ENCODE results near the gene TIMD4.

TIMD4 gene

DNA sequence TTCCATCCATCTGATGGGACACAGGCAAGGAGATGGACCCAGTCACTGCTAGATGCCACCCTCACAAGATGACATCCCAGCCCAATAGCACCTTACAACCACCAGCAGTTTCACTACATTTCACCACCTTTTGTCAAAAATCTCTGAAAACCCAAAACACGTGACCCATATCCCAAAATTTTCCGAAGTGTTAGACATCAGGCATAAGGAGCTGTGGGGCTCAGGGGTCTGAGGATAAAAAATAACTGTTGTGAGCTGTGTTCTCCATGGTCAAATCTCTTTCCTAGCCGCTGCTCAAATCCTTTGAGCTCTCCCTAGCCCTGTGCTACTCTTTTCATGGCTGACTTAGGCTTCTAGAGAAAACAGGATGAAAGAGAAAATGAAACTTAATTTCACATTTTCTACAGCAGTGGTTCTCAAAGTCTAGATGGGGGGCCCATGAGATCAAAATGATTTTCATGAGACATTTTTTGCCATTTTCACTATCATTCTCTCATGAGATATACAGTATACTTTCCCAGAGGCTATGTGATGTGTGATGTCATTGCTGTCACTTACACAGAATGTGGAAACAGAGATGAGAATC lies 40.7 kb downstream of the TIMD4 start:
- DNase-seq (ENCODE audit: low read depth), result no peak

GRCh38 chr5:156920861-156921431 lies 42.1 kb downstream of the TIMD4 start:
- DNase-seq (ENCODE audit: low read depth), result no peak

DNA sequence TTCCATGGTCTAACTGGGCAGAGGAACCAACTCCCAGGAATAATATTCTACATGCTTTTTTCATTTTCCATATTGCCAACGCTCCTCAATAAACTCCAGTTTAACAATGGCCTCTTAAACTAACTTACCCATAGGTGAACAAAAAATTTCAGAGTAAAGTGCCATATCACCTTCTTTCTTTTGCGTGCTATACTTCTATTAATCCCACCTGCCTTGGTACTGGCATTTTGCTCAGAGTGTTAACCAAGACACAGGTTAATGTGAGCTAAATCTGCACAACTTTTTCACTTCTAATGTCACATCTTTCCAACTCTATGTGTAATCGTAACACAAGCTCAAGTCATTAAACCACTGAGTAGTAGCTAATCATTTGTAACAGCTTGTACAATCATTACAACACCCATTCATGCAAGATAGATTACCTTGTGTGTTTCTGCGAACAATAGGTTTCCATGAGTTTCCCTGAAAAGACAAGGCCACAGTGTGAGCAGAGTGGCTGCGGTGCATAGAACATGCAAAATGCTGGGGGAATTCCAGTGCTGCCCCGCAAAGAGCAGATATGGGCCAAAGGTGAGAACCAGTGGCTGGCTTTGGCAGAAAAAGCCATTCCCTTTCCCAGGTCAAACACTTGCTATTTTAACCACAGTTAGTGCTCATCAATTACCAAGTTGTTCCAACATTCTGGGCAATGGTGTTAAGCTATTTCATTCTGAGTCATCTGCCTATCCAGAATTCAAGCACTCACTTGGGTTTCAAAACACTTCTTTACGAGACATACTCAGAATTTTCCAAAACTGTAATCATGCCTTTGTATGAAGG lies 42.8 kb downstream of the TIMD4 start:
- DNase-seq (ENCODE audit: low read depth), result no peak

GRCh38 chr5:156918311-156918845 lies 44.6 kb downstream of the TIMD4 start:
- DNase-seq (ENCODE audit: low read depth), result no peak

DNA sequence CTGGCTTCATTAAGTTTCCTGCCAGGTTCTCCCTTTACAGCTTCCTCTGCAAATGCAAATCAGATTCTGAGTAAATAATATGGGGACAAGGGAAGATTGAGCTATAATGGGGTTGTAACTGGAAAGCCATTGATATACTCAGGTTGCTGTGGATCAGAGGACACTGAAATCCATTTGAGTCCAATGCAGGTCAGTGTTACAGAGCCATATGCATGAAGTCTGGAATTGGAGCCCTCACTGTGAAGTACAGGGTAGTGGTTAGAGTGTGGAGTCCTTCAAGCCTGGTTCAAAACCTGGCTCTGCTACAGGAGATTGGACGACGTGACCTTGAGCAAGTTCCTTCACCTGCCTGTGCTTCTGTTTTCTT lies 48.7 kb downstream of the TIMD4 start:
- DNase-seq (ENCODE audit: low read depth), result no peak

DNA sequence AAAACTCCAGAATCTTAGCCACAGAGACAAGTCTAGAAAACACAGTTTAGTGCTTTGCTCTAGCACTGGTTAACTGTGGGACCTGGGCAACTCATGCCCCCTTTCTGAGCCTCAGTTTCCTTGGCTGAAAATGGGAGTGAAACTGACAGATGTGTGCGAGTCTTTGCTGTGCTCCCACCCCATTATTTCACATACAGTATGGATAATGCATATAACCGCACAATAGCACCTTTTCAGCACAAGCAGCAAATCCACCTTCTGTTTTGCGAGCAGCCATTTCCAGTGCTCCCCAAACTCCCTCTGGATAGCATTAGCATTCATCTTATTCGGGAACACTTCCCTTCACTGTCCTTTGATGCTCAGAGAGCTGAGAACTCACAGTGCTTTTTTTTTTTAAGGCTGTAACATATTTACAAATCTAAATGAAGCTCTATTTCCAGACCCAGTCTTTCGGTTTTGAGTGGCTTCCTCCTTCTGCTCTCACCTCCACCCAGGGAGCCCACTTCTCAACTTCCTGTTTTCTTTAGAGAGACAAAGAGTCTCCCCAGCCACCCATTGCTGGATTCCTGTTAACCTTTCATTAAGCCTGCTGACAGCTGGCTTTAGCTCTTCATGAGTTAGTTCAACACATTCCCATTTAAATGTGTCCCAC lies 49.2 kb downstream of the TIMD4 start:
- DNase-seq (ENCODE audit: low read depth), result no peak

GRCh38 chr5:156913355-156913718 lies 49.7 kb downstream of the TIMD4 start:
- no peak for DNase-seq (ENCODE audit: low read depth)

GRCh38 chr5:156912869-156913268 lies 50.2 kb downstream of the TIMD4 start:
- DNase-seq (ENCODE audit: low read depth), result no peak

- DNase-seq (ENCODE audit: low read depth), result no peak
Measured at GRCh38 chr5:156909180-156909579, 53.8 kb downstream of the TIMD4 start.

- no peak for DNase-seq (ENCODE audit: low read depth)
Measured at GRCh38 chr5:156907667-156908066, 55.4 kb downstream of the TIMD4 start.

- DNase-seq (ENCODE audit: low read depth), result no peak
Measured at GRCh38 chr5:156906807-156907206, 56.2 kb downstream of the TIMD4 start.

DNA sequence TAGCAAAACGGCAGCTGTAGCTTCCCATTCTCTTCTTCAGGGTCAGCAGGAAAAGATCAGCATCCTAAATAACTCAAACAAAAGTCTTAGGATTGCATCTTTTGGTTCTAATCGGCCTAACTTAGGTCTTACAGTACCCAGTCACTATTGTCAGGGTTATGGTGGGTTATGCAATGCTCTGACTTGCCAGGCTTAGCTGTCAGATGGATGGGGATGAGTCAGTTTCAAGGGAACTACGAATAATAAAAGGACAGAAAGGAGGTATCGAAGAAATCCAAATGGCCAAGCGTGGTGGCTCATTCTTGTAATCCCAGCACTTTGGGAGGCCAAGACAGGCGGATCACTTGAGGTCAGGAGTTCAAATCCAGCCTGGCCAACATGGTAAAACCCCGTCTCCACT lies 66.5 kb downstream of the TIMD4 start:
- DNase-seq (ENCODE audit: low read depth), result no peak

DNA sequence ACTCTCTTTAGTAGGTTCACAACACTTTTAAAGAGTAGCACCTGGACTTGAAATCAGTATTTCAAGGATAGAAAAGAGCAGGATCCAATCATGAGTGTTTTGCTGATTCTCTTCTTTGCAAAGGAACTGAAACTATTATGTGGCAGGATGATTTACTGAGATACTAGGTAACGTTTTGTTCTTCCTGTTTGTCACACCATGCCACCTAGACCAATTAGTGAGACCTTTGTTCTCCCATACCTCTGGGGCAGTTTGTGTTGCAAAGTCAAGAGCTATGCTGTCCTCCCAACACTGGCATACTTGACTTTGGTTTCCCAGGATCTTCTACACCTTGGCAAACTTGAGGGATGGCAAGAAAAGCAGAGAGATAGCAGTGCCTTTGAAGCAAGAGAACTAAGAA lies 69.5 kb downstream of the TIMD4 start:
- DNase-seq (ENCODE audit: low read depth), result no peak

GRCh38 chr5:156892864-156893263 lies 70.2 kb downstream of the TIMD4 start:
- DNase-seq (ENCODE audit: low read depth), result no peak

DNA sequence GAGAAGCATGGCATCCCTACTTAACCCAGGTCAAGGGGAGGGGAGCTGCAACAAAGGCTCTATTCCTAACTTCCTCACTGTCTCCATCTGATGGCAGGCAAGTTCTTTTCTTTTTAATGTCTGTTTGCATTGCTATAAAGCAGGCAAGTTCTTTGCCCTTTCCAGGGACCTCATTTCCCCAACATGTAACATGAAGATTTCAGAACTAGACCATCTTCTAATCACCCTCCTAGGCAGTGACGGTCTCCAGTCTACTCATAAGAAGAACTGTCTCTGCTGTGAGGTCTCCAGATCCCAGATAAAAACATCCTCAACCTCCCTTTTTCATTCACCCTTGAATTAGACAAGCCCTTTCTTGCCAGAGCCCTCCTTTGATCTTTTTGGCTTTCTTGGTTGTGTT lies 70.8 kb downstream of the TIMD4 start:
- no peak for DNase-seq (ENCODE audit: low read depth)

- no peak for DNase-seq (ENCODE audit: low read depth)
Measured at GRCh38 chr5:156888520-156888919, 74.5 kb downstream of the TIMD4 start.

- no peak for DNase-seq (ENCODE audit: low read depth)
Measured at GRCh38 chr5:156883316-156883875, 79.6 kb downstream of the TIMD4 start.

GRCh38 chr5:156879665-156880285 lies 83.3 kb downstream of the TIMD4 start:
- DNase-seq (ENCODE audit: low read depth), result no peak

GRCh38 chr5:156871212-156871611 lies 91.8 kb downstream of the TIMD4 start:
- no peak for DNase-seq (ENCODE audit: low read depth)

DNA sequence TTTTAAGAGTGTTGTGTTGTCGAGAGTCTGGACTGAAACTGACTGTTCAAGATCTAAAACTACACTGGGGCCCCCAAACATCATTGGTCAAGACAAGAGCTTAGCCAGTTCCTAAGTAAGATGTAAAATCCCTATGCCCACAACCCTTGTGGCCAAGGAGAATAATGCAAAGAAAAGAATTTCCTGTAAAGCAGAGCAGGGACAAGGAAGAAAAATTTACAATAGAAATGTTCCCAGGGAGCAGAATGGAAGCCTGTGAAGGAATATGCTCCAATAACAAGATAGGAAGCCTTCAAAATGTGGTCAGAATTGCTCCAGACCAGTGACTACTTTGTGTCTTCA lies 92.6 kb downstream of the TIMD4 start:
- DNase-seq (ENCODE audit: low read depth), result no peak
